ENCODE measurements around the gene GUK1. TPM values are rescaled to one million over a fixed set of nuclear protein-coding genes. Genes with fewer than 3 reads are reported as not detected.
A peak's percentile ranks its signal among the peaks of the same experiment; 100 is the strongest.

GUK1 gene
- total RNA-seq, result 213 TPM
- long read RNA-seq, transcript GUK1-208 (7 exons, 842 nt), result minor isoform, 11 of 515 reads
- long read RNA-seq, transcript GUK1-210 (8 exons, 990 nt), result major isoform, 216 of 515 reads
- long read RNA-seq, transcript GUK1-234 (9 exons, 1,065 nt), result minor isoform, 9 of 515 reads
- long read RNA-seq, transcript GUK1-201 (9 exons, 1,084 nt), result minor isoform, 127 of 515 reads
- long read RNA-seq, partial matches to known transcripts, result 23 of 515 reads
- long read RNA-seq, other reads (novel, unspliced or antisense), result 113 of 515 reads

- intact Hi-C loops (cut with DNase I), result loop anchor here (1.0 to 5.0 kb wide), 4 partner anchors 25 to 267 kb away; partner anchors contain the start of genes ARF1, C1orf35, IBA57 and TRIM11
These were observed at the start of gene GUK1 for GRCh38 chr1:228139931-228140723. Gene GUK1, plus strand, starts transcription at chr1:228140279. Its CDS starts 24 bp downstream, at chr1:228140303.

GRCh38 chr1:228090613-228091081 is 49.4 kb upstream of the GUK1 start:
- intact Hi-C loops (cut with DNase I), result no loop called here
- no peak for DNase-seq (ENCODE audit: low spot score)

More at GRCh38 chr1:228139931-228140723, at the start of gene GUK1:
- DNase-seq (ENCODE audit: low spot score), result peak; percentile 100

GRCh38 chr1:228091084-228091483 is 49.0 kb upstream of the GUK1 start:
- intact Hi-C loops (cut with DNase I), result no loop called here
- no peak for DNase-seq (ENCODE audit: low spot score)

DNA sequence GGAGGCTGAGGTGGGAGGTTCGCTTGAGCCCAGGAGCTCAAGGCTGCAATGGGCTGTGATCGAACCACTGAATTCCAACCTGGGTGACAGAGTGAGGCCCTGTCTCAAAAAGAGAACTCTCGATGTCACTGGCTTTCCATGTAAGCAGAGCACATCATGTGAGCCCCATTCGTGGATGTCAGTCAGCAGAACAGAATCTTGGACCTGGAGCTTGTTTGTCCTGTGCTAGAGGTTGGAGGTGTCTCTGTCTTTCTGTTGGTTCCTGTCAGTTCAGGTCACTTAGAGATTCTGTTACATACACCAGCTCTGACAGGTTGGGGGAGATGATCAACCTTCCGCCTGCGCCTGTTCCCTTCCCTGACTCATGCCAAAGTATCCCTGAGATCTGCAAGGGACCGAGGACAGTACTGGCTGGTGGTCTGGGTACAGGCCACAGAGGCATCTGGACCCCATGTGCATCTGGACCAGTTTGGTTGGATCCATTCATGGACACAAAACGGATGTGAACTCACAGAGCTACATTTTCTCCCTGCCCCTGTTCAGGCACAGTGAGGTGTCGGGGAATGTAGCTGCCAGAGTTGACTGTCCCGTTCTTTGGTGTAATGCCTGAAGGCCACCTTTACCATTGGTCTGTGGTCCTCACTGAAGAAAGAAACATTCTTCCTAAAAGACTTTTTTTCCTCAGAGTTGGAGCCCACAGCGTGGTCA is 47.6 kb upstream of the GUK1 start:
- DNase-seq (ENCODE audit: low spot score), result no peak
- intact Hi-C loops (cut with DNase I), result no loop called here

- no peak for DNase-seq (ENCODE audit: low spot score)
These were observed 46.8 kb upstream of the GUK1 start for GRCh38 chr1:228093050-228093906.

DNA sequence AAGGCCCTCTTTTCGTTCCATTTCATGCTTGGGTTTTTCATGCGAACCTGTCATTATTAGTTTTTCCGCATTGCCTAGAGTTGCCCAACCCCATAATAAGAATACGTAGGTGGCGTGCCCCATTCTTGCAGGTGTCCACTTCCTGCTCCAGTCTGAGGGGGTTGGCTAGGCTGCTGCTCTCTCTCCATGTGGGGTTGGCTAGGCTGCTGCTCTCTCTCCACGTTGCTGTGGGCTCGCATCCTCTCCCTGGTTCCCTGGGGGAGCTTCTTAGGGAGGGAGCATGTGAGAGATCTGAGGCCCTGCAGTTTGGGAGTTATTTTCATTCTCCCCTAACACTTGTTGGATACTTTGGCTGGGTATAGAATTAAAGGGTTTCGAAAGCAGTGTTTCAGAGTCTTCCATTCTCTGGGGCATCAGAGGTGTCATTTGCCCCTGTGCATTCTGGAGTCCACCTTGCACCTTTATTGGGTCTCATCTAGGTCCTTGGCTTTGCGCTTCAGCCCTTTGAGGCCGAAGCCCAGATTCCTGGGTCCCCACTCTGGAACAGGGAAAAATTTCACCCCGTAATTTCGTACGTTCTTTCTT is 45.6 kb upstream of the GUK1 start:
- no peak for DNase-seq (ENCODE audit: low spot score)
- intact Hi-C loops (cut with DNase I), result no loop called here

More at GRCh38 chr1:228093050-228093906, 46.8 kb upstream of the GUK1 start:
- intact Hi-C loops (cut with DNase I), result no loop called here

DNA sequence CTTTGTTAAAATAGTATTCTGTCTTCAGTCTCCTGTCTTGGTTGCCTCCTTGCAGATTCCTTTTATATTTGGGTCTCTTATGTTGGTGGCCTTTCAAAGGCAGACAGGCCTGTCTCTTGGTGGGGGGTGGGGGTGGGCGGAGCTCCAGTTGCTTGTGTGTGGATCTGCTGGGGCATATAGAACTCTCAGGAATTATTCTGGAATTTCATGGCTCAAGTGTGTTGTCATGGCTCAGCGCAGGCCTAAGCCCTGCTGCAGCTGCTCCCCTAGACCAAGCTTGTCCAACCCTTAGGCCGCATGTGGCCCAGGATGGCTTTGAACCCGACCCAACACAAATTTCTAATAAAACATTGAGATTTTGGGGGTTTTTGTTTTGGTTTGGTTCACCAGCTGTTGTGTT is 44.9 kb upstream of the GUK1 start:
- intact Hi-C loops (cut with DNase I), result no loop called here
- DNase-seq (ENCODE audit: low spot score), result no peak

GRCh38 chr1:228095938-228096337 is 44.1 kb upstream of the GUK1 start:
- intact Hi-C loops (cut with DNase I), result no loop called here
- peak; percentile 43 for DNase-seq (ENCODE audit: low spot score)

DNA sequence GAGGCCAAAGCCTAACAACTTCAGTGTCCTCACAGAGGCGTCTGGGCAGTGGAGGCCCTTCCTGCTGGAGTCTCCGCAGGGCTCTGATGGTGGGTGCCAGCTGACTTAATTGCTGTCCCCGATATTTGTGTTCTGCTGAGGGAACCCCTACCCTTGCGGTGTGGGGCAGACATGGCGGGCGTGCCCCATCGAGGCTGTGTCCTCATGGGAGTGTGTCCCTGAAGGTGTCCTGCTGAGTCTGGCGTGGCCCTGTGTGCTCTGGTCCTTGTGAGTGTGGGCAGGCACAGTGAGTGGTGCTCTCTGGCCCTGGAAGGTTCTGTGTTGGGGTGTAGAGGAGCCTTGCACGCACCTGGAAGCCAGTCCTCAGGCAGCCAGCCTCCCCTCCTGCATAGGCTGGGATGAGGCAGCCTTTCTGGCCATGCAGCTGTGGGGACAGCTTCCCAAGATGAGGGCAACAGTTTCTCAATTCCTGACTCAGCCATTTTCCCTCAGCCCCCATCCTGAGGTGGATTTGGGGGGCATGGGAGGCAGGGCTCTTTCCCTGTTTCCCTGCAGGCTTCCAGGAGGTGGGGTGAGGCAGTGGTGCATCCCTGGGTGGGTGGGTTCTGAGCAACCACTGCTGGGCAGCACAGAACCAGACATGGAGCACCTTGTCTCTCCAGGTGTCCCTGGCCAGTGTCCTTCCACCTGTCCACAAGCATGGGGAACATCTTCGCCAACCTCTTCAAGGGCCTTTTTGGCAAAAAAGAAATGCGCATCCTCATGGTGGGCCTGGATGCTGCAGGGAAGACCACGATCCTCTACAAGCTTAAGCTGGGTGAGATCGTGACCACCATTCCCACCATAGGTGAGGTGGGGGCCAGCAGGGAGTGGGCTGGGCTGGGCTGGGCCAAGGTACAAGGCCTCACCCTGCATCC is 43.4 kb upstream of the GUK1 start:
- DNase-seq (ENCODE audit: low spot score), result peak; percentile 63
- intact Hi-C loops (cut with DNase I), result no loop called here

DNA sequence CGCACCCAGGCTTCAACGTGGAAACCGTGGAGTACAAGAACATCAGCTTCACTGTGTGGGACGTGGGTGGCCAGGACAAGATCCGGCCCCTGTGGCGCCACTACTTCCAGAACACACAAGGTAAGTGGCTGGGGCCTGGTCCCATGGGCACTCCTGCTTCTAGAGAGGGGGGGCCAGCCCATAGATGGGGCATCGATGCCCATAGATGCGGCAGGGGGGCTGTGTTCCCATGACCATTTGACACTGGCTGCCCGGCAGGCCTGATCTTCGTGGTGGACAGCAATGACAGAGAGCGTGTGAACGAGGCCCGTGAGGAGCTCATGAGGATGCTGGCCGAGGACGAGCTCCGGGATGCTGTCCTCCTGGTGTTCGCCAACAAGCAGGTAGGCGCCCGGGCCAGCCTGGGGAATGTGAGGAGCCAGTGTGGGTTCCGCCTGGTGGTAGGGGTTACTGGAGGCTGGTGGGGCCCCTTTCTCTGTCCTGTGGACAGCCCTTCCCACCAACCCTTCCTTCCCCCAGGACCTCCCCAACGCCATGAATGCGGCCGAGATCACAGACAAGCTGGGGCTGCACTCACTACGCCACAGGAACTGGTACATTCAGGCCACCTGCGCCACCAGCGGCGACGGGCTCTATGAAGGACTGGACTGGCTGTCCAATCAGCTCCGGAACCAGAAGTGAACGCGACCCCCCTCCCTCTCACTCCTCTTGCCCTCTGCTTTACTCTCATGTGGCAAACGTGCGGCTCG is 42.6 kb upstream of the GUK1 start:
- intact Hi-C loops (cut with DNase I), result no loop called here

DNA sequence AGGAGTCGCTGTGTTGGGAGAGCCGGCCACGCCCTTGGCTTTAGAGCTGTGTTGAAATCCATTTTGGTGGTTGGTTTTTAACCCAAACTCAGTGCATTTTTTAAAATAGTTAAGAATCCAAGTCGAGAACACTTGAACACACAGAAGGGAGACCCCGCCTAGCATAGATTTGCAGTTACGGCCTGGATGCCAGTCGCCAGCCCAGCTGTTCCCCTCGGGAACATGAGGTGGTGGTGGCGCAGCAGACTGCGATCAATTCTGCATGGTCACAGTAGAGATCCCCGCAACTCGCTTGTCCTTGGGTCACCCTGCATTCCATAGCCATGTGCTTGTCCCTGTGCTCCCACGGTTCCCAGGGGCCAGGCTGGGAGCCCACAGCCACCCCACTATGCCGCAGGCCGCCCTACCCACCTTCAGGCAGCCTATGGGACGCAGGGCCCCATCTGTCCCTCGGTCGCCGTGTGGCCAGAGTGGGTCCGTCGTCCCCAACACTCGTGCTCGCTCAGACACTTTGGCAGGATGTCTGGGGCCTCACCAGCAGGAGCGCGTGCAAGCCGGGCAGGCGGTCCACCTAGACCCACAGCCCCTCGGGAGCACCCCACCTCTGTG is 41.7 kb upstream of the GUK1 start:
- intact Hi-C loops (cut with DNase I), result no loop called here
- peak; percentile 67 for DNase-seq (ENCODE audit: low spot score)

More for the DNA sequence above, 42.6 kb upstream of the GUK1 start:
- peak; percentile 72 for DNase-seq (ENCODE audit: low spot score)

GRCh38 chr1:228099331-228099732 is 40.7 kb upstream of the GUK1 start:
- intact Hi-C loops (cut with DNase I), result no loop called here
- no peak for DNase-seq (ENCODE audit: low spot score)

GRCh38 chr1:228100822-228101613 is 39.1 kb upstream of the GUK1 start:
- intact Hi-C loops (cut with DNase I), result loop anchor here (5.0 kb wide), 1 partner anchor 36 kb away; no protein-coding TSS in a partner anchor
- peak; percentile 58 for DNase-seq (ENCODE audit: low spot score)

GRCh38 chr1:228101614-228101993 is 38.5 kb upstream of the GUK1 start:
- intact Hi-C loops (cut with DNase I), result loop anchor here (5.0 kb wide), 1 partner anchor 36 kb away; no protein-coding TSS in a partner anchor
- no peak for DNase-seq (ENCODE audit: low spot score)

DNA sequence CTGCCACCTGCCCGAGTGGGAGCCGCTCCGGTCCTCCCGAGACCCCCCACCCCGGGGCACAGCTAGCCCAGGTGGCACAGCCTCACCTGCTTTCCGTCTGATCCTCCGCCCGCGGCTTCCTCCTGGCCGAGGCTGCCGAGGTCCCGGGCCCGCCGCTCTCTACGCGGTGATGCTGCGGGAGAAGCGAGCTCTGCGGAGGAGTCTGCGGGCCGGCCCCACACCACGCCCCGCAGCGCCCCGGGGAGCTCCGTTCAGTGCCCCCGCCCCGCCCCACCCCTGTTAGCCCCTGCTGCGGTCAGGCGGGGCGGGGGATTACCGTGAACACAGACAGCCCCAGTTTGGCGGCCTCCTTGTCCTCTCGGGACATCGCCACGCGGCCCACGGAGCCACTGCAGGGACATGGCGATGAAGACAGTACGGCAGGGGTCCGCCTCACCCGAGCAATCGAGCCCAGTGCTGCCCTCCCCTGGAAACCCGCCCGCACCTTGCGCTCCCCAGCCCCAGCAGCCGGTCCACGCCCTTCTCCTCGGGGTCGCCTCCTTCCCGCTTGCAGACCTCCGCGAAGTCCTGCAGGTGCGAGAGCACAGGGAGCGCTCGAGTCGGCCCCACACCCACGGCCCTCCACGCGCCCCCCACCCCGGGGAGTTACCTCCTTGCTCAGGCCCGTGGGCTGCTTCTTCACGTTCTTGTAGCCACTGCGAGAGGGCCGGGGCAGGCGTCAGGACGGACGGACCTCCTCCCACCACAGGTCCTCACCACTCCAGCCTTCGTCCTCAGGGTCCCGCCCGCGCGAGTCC is 37.9 kb upstream of the GUK1 start:
- intact Hi-C loops (cut with DNase I), result loop anchor here (5.0 kb wide), 1 partner anchor 35 kb away; no protein-coding TSS in a partner anchor
- no peak for DNase-seq (ENCODE audit: low spot score)

All from cardiac septum (tissue), 1 donor.